ENCODE data around the gene CD36.

DNA sequence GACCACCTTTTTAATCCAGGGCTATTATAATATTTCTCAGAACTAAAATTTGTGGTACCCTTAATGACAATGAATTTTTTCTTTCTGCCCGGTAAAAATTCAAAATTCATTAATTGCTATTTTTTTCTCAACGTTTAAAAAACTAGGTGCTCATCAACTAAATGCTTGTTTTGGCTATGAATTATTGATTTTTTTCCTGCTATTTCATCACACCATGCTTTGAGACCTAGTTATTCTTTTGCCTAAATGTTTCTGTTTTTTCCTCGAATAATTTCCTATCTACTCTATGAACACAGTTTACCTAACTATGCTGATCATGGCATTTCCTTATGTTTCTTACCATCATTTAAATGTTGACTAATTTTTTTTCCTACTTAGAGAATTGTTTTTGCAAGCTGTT lies 5.6 kb upstream of the CD36 start:
- no peak for TF ChIP-seq GATA2 (IDR thresholded peaks at IDR 0.05; ENCODE audit: low read depth, low read length)
- no peak for TF ChIP-seq GATA3 (IDR thresholded peaks at IDR 0.05; ENCODE audit: low read depth, low read length)
